Common myeloid progenitor, CD34-positive (primary cell): Measurements from ENCODE around the gene CEACAM7.
A peak's percentile ranks its signal among the peaks of the same experiment; 100 is the strongest.

Experiments
- CTCF ChIA-PET: fragments of 350-600 bp; sonication (Branson Sonifier 250); formaldehyde crosslinking; loops from one replicate; lab custom pipeline; 2021; ENCODE audit warnings: antibody characterized with exemption; lab: Charles Lee
- POLR2A ChIA-PET: fragments of 350-600 bp; sonication (Branson Sonifier 250); formaldehyde crosslinking; loops from one replicate; lab custom pipeline; 2021; ENCODE audit warnings: antibody characterized with exemption; lab: Charles Lee
- DNase-seq, 3 donors: peaks; one replicate each; pipeline versions ENCODE4 v3.0.0 to v3.0.0-alpha.2; 2013
- H3K27ac ChIP-seq, 2 experiments: 1 replicate in 1 of 2; 2 replicates in 1 of 2; pipeline ENCODE4 v1.7.0; 2013; ENCODE audit warnings: inconsistent platforms in 2 of 2, low read length in 2 of 2, mild to moderate bottlenecking in 2 of 2, low read depth in 1 of 2, moderate library complexity in 1 of 2; ENCODE audit not compliant: severe bottlenecking in 2 of 2, insufficient read depth in 1 of 2, poor library complexity in 1 of 2
- H3K27me3 ChIP-seq, 5 experiments: replicated peaks in 2 of 5; 1 replicate in 3 of 5; 2 replicates in 2 of 5; pipeline versions ENCODE4 v1.6.1 to v1.7.0; 2013; ENCODE audit warnings: low read length in 4 of 5, mild to moderate bottlenecking in 2 of 5, moderate library complexity in 2 of 5, inconsistent platforms in 1 of 5; ENCODE audit not compliant: insufficient read depth in 5 of 5, control insufficient read depth in 4 of 5
- H3K36me3 ChIP-seq, 4 experiments: 1 replicate in 2 of 4; 2 replicates in 2 of 4; pipeline versions ENCODE4 v1.6.1 to v1.7.0; 2013; ENCODE audit warnings: low read length in 3 of 4, control low read depth in 1 of 4, mild to moderate bottlenecking in 1 of 4; ENCODE audit not compliant: control insufficient read depth in 4 of 4, insufficient read depth in 4 of 4
- H3K4me1 ChIP-seq, 4 experiments: 1 replicate in 3 of 4; 2 replicates in 1 of 4; pipeline versions ENCODE4 v1.6.1 to v1.7.1; 2013; ENCODE audit warnings: low read length in 3 of 4, mild to moderate bottlenecking in 3 of 4, control low read depth in 1 of 4, inconsistent platforms in 1 of 4, moderate library complexity in 1 of 4; ENCODE audit not compliant: control insufficient read depth in 4 of 4, insufficient read depth in 4 of 4; ENCODE audit errors: control extremely low read depth in 1 of 4
- H3K4me3 ChIP-seq, 7 experiments: 1 replicate in 4 of 7; 2 replicates in 3 of 7; pipeline versions ENCODE4 v1.5.1 to v1.7.0; 2013; ENCODE audit warnings: mild to moderate bottlenecking in 7 of 7, low read length in 6 of 7, moderate library complexity in 6 of 7, inconsistent platforms in 2 of 7, low read depth in 2 of 7, control low read depth in 1 of 7; ENCODE audit not compliant: insufficient read depth in 4 of 7, control insufficient read depth in 1 of 7; ENCODE audit errors: extremely low read depth in 1 of 7
- H3K9me3 ChIP-seq, 5 experiments: 1 replicate in 4 of 5; 2 replicates in 1 of 5; pipeline versions ENCODE4 v1.6.1 to v1.7.1; 2013; ENCODE audit warnings: low read length in 4 of 5, mild to moderate bottlenecking in 2 of 5, inconsistent platforms in 1 of 5, low read depth in 1 of 5, moderate library complexity in 1 of 5; ENCODE audit not compliant: control insufficient read depth in 4 of 5, insufficient read depth in 2 of 5; ENCODE audit errors: control extremely low read depth in 1 of 5
- WGBS: methylation state at CpG from one replicate; pipeline ENCODE4 v1.1.5; 2013; ENCODE audit not compliant: insufficient coverage; 5-methylcytosine and 5-hydroxymethylcytosine counted together

CEACAM7 gene

DNA sequence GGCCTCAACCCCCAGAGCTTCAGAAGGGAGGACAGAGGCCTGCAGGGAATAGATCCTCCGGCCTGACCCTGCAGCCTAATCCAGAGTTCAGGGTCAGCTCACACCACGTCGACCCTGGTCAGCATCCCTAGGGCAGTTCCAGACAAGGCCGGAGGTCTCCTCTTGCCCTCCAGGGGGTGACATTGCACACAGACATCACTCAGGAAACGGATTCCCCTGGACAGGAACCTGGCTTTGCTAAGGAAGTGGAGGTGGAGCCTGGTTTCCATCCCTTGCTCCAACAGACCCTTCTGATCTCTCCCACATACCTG, 19.4 kb upstream of the CEACAM7 start:
- Histone ChIP-seq H3K4me3 (no peak overlapping the region), H3K9me3 (no peaks in the 10 kb centered on the region), H3K27ac (no peak overlapping the region), H3K27me3 (peaks cover 0 to 13% (median 7%) of the 10 kb centered on the region in 5 experiments), H3K4me1 (peaks cover 0 to 2% (median 0%) of the 10 kb centered on the region in 4 experiments), H3K36me3 (no peaks in the 10 kb centered on the region)
- DNase-seq: no peak
- CTCF ChIA-PET: interaction anchor here (0.7 to 3.9 kb wide), 23 partner anchors 8 to 115 kb away, joined by 3 to 59 read pairs (median 4); partner anchors contain the start of gene CEACAM6
- 68% methylated on average over 5 of the region's 5 CpGs for WGBS
- POLR2A ChIA-PET: no interaction called here

DNA sequence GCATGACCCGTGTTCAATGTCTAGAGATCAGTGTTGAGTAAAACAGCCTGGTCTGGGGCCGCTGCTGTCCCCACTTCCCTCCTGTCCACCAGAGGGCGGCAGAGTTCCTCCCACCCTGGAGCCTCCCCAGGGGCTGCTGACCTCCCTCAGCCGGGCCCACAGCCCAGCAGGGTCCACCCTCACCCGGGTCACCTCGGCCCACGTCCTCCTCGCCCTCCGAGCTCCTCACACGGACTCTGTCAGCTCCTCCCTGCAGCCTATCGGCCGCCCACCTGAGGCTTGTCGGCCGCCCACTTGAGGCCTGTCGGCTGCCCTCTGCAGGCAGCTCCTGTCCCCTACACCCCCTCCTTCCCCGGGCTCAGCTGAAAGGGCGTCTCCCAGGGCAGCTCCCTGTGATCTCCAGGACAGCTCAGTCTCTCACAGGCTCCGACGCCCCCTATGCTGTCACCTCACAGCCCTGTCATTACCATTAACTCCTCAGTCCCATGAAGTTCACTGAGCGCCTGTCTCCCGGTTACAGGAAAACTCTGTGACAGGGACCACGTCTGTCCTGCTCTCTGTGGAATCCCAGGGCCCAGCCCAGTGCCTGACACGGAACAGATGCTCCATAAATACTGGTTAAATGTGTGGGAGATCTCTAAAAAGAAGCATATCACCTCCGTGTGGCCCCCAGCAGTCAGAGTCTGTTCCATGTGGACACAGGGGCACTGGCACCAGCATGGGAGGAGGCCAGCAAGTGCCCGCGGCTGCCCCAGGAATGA, 18.9 kb upstream of the CEACAM7 start:
- Histone ChIP-seq H3K27ac (no peak overlapping the region), H3K4me1 (peaks cover 0 to 2% (median 0%) of the 10 kb centered on the region in 4 experiments), H3K27me3 (peaks cover 0 to 13% (median 7%) of the 10 kb centered on the region in 5 experiments), H3K4me3 (peak overlapping the region in 6 of 7 experiments; percentile 4 to 67 (median 50)), H3K36me3 (no peaks in the 10 kb centered on the region), H3K9me3 (no peaks in the 10 kb centered on the region)
- ChIA-PET POLR2A (interaction anchor here (0.5 kb wide), 1 partner anchor 11 kb away, joined by 3 read pairs; no protein-coding TSS in a partner anchor), CTCF (interaction anchor here (0.7 to 3.9 kb wide), 25 partner anchors 9 to 116 kb away, joined by 3 to 59 read pairs (median 4); partner anchors contain the start of gene CEACAM6)
- peak; percentile 82 to 86 (median 86) for DNase-seq
- WGBS: 11% methylated on average over 18 of the region's 26 CpGs

DNA sequence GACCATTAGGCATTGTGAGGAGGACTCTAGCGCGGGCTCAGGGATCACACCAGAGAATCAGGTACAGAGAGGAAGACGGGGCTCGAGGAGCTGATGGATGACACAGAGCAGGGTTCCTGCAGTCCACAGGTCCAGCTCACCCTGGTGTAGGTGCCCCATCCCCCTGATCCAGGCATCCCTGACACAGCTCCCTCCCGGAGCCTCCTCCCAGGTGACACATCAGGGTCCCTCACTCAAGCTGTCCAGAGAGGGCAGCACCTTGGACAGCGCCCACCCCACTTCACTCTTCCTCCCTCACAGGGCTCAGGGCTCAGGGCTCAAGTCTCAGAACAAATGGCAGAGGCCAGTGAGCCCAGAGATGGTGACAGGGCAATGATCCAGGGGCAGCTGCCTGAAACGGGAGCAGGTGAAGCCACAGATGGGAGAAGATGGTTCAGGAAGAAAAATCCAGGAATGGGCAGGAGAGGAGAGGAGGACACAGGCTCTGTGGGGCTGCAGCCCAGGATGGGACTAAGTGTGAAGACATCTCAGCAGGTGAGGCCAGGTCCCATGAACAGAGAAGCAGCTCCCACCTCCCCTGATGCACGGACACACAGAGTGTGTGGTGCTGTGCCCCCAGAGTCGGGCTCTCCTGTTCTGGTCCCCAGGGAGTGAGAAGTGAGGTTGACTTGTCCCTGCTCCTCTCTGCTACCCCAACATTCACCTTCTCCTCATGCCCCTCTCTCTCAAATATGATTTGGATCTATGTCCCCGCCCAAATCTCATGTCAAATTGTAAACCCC, 17.5 kb upstream of the CEACAM7 start:
- POLR2A ChIA-PET: no interaction called here
- CTCF ChIA-PET: interaction anchor here (0.9 to 3.9 kb wide), 9 partner anchors 10 to 90 kb away, joined by 3 to 59 read pairs (median 4); partner anchors contain the start of gene CEACAM6
- peak; percentile 38 to 75 (median 67) for DNase-seq

GRCh38 chr19:41703602-41704293, 15.7 kb upstream of the CEACAM7 start:
- H3K4me3 ChIP-seq: no peak overlapping the region
- H3K36me3 ChIP-seq: no peaks in the 10 kb centered on the region
- 90% methylated on average over 7 of the region's 8 CpGs for WGBS
- H3K9me3 ChIP-seq: no peaks in the 10 kb centered on the region
- H3K27me3 ChIP-seq: peaks cover 0 to 13% (median 4%) of the 10 kb centered on the region in 5 experiments
- ChIA-PET POLR2A (no interaction called here), CTCF (interaction anchor here (0.6 to 1.1 kb wide), 2 partner anchors 42 to 90 kb away, joined by 3 read pairs; no protein-coding TSS in a partner anchor)
- H3K4me1 ChIP-seq: peaks cover 1 to 10% (median 6%) of the 10 kb centered on the region in 4 experiments
- no peak for DNase-seq
- H3K27ac ChIP-seq: no peak overlapping the region

More for the DNA sequence above, 17.5 kb upstream of the CEACAM7 start:
- Histone ChIP-seq H3K27me3 (peaks cover 0 to 13% (median 6%) of the 10 kb centered on the region in 5 experiments), H3K4me1 (peaks cover 0 to 2% (median 0%) of the 10 kb centered on the region in 4 experiments), H3K36me3 (no peaks in the 10 kb centered on the region), H3K9me3 (no peaks in the 10 kb centered on the region), H3K4me3 (no peak overlapping the region), H3K27ac (no peak overlapping the region)
- WGBS: 40% methylated on average over 7 of the region's 10 CpGs

- no peak overlapping the region for H3K4me3 ChIP-seq
- peaks cover 0 to 10% (median 4%) of the 10 kb centered on the region in 5 experiments for H3K27me3 ChIP-seq
- H3K36me3 ChIP-seq: no peaks in the 10 kb centered on the region
- H3K4me1 ChIP-seq: peaks cover 1 to 15% (median 11%) of the 10 kb centered on the region in 4 experiments
- no peak overlapping the region for H3K27ac ChIP-seq
- ChIA-PET CTCF (interaction anchor here (1.2 to 2.5 kb wide), 5 partner anchors 7 to 91 kb away, joined by 3 to 8 read pairs (median 6); no protein-coding TSS in a partner anchor), POLR2A (no interaction called here)
- no peaks in the 10 kb centered on the region for H3K9me3 ChIP-seq
- no peak for DNase-seq
- no CpG with 5 or more reads among the region's 3 CpGs for WGBS
Observed at GRCh38 chr19:41702171-41702651, 14.1 kb upstream of the CEACAM7 start.

DNA sequence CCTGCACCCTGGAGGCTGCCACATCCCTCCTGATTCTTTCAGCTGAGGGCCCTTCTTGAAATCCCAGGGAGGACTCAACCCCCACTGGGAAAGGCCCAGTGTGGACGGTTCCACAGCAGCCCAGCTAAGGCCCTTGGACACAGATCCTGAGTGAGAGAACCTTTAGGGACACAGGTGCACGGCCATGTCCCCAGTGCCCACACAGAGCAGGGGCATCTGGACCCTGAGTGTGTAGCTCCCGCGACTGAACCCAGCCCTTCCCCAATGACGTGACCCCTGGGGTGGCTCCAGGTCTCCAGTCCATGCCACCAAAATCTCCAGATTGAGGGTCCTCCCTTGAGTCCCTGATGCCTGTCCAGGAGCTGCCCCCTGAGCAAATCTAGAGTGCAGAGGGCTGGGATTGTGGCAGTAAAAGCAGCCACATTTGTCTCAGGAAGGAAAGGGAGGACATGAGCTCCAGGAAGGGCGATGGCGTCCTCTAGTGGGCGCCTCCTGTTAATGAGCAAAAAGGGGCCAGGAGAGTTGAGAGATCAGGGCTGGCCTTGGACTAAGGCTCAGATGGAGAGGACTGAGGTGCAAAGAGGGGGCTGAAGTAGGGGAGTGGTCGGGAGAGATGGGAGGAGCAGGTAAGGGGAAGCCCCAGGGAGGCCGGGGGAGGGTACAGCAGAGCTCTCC, 13.5 kb upstream of the CEACAM7 start:
- Histone ChIP-seq H3K4me1 (peaks cover 1 to 15% (median 10%) of the 10 kb centered on the region in 4 experiments), H3K27me3 (peaks cover 0 to 10% (median 4%) of the 10 kb centered on the region in 5 experiments), H3K9me3 (no peaks in the 10 kb centered on the region), H3K36me3 (no peaks in the 10 kb centered on the region), H3K27ac (no peak overlapping the region), H3K4me3 (no peak overlapping the region)
- DNase-seq: peak in 2 of 3 donors; percentile 35 to 39
- 45% methylated on average over 7 of the region's 10 CpGs for WGBS
- POLR2A ChIA-PET: no interaction called here
- CTCF ChIA-PET: interaction anchor here (1.2 to 2.5 kb wide), 5 partner anchors 8 to 92 kb away, joined by 3 to 8 read pairs (median 6); no protein-coding TSS in a partner anchor
